CD14-positive monocyte (primary cell): ENCODE data around the gene CCNY. TPM values are rescaled to one million over a fixed set of nuclear protein-coding genes. Genes with fewer than 3 reads are reported as not detected.

Source experiments
- DNase-seq, 3 donors: peaks; one replicate each; pipeline ENCODE4 v3.0.0-alpha.2; 2011 to 2022
- H2AFZ ChIP-seq: 2 replicates; pipeline ENCODE4 v1.6.0; 2012; ENCODE audit warnings: mild to moderate bottlenecking, low read depth, low read length, inconsistent platforms; ENCODE audit not compliant: insufficient read depth, poor library complexity, severe bottlenecking
- H3K27ac ChIP-seq, 2 donors: 1 replicate in 1 of 2; 2 replicates in 1 of 2; pipeline ENCODE4 v1.5.1; 2012 to 2013; ENCODE audit warnings: low read length in 2 of 2, control low read depth in 1 of 2, inconsistent platforms in 1 of 2, low read depth in 1 of 2, mild to moderate bottlenecking in 1 of 2
- H3K27me3 ChIP-seq, 2 donors: one replicate each; pipeline versions ENCODE4 v1.6.0 to v1.6.1; 2011 to 2013; ENCODE audit warnings: low read length in 2 of 2; ENCODE audit not compliant: control insufficient read depth in 2 of 2, insufficient read depth in 2 of 2
- H3K36me3 ChIP-seq, 2 donors: replicated peaks in 1 of 2; 1 replicate in 1 of 2; 2 replicates in 1 of 2; pipeline versions ENCODE4 v1.5.1 to v1.6.1; 2012 to 2013; ENCODE audit warnings: low read length in 2 of 2, control low read depth in 1 of 2, inconsistent platforms in 1 of 2, mild to moderate bottlenecking in 1 of 2; ENCODE audit not compliant: insufficient read depth in 2 of 2, control insufficient read depth in 1 of 2
- H3K4me1 ChIP-seq, 2 donors: 1 replicate in 1 of 2; 2 replicates in 1 of 2; pipeline versions ENCODE4 v1.5.1 to v1.6.1; 2012 to 2013; ENCODE audit warnings: low read length in 2 of 2, control low read depth in 1 of 2, inconsistent platforms in 1 of 2, mild to moderate bottlenecking in 1 of 2, moderate library complexity in 1 of 2; ENCODE audit not compliant: insufficient read depth in 2 of 2, control insufficient read depth in 1 of 2
- H3K4me2 ChIP-seq: replicated peaks from 2 replicates; pipeline ENCODE3; 2012; ENCODE audit warnings: low read length, moderate library complexity, mild to moderate bottlenecking; ENCODE audit not compliant: poor library complexity, severe bottlenecking; ENCODE audit errors: extremely low read depth
- H3K4me3 ChIP-seq, 3 experiments: fragments of 200-600 bp in 1 of 3; sonication (generic) in 1 of 3; replicated peaks in 1 of 3; 1 replicate in 2 of 3; 2 replicates in 1 of 3; pipeline ENCODE4 v1.5.1; 2011 to 2013; ENCODE audit warnings: low read length in 3 of 3, mild to moderate bottlenecking in 3 of 3, control low read depth in 2 of 3, low read depth in 2 of 3, inconsistent platforms in 1 of 3, moderate library complexity in 1 of 3
- H3K79me2 ChIP-seq: 2 replicates; pipeline ENCODE4 v1.6.0; 2012; ENCODE audit warnings: mild to moderate bottlenecking, control low read depth, inconsistent platforms, low read length, moderate library complexity; ENCODE audit not compliant: insufficient read depth
- H3K9ac ChIP-seq: 2 replicates; pipeline ENCODE4 v1.6.0; 2017; ENCODE audit warnings: low read length, mild to moderate bottlenecking; ENCODE audit not compliant: insufficient read depth, poor library complexity, severe bottlenecking
- H3K9me3 ChIP-seq, 2 donors: replicated peaks in 1 of 2; 1 replicate in 1 of 2; 2 replicates in 1 of 2; pipeline versions ENCODE4 v1.5.1 to v1.6.1; 2012 to 2013; ENCODE audit warnings: low read length in 2 of 2, control low read depth in 1 of 2; ENCODE audit not compliant: control insufficient read depth in 1 of 2, insufficient read depth in 1 of 2
- H4K20me1 ChIP-seq: 2 replicates; pipeline ENCODE4 v1.6.0; 2012; ENCODE audit warnings: mild to moderate bottlenecking, low read length, control low read depth, moderate library complexity; ENCODE audit not compliant: insufficient read depth
- H3K27ac Mint-ChIP-seq, 7 donors: one replicate each; pipeline ENCODE4 v1.8.0; 2020; ENCODE audit warnings: mild to moderate bottlenecking in 7 of 7, mixed read lengths in 7 of 7, moderate library complexity in 6 of 7, inconsistent platforms in 2 of 7
- H3K27me3 Mint-ChIP-seq, 3 donors: one replicate each; pipeline ENCODE4 v1.8.0; 2021 to 2022; ENCODE audit warnings: low read depth in 3 of 3, mild to moderate bottlenecking in 3 of 3, mixed read lengths in 3 of 3, moderate library complexity in 3 of 3, inconsistent platforms in 1 of 3
- H3K36me3 Mint-ChIP-seq, 2 donors: one replicate each; pipeline ENCODE4 v1.8.0; 2020; ENCODE audit warnings: mixed read lengths in 2 of 2, inconsistent platforms in 1 of 2, mild to moderate bottlenecking in 1 of 2
- H3K4me1 Mint-ChIP-seq: one replicate; pipeline ENCODE4 v1.8.0; 2020; ENCODE audit warnings: mild to moderate bottlenecking, mixed read lengths
- H3K4me3 Mint-ChIP-seq, 2 donors: one replicate each; pipeline ENCODE4 v1.8.0; 2020; ENCODE audit warnings: mild to moderate bottlenecking in 2 of 2, mixed read lengths in 2 of 2, moderate library complexity in 1 of 2
- H3K9me3 Mint-ChIP-seq, 7 donors: one replicate each; pipeline ENCODE4 v1.8.0; 2020 to 2022; ENCODE audit warnings: mixed read lengths in 7 of 7, mild to moderate bottlenecking in 6 of 7, moderate library complexity in 6 of 7, inconsistent platforms in 2 of 7
- WGBS: methylation state at CpG from one replicate; pipeline ENCODE4 v1.1.5; 2013; ENCODE audit warnings: missing lambda C conversion rate; ENCODE audit not compliant: insufficient coverage; 5-methylcytosine and 5-hydroxymethylcytosine counted together
- intact Hi-C, 2 donors: fragments of 100-400 bp; cut with micrococcal nuclease; formaldehyde crosslinking; loops; one replicate each; pipeline versions ENCODE4 v1.15.0 to v1.15.1; 2023
- polyA plus RNA-seq, 3 donors: library from polyadenylated mRNA; depleted of rRNA in 1 of 3; unstranded in 2 of 3; stranded (reverse) in 1 of 3; fragments of 300-500 nt in 2 of 3; fragments of >200 nt in 1 of 3; fragmentation: Illumina TruSeq in 2 of 3; gene quantifications; 1 replicate in 2 of 3; 2 replicates in 1 of 3; pipeline ENCODE4 v1.2.3, GENCODE V29; 2012 to 2021
- TF ChIP-seq, protein P1 (sequence below): fragments of 200-600 bp; IDR thresholded peaks from one replicate; pipeline ENCODE4 v1.8.0; 2022; ENCODE audit warnings: antibody characterized with exemption, mild to moderate bottlenecking

Gene CCNY
- polyA plus RNA-seq, 3 donors: 39.9 to 116 (median 64.8) TPM

DNA sequence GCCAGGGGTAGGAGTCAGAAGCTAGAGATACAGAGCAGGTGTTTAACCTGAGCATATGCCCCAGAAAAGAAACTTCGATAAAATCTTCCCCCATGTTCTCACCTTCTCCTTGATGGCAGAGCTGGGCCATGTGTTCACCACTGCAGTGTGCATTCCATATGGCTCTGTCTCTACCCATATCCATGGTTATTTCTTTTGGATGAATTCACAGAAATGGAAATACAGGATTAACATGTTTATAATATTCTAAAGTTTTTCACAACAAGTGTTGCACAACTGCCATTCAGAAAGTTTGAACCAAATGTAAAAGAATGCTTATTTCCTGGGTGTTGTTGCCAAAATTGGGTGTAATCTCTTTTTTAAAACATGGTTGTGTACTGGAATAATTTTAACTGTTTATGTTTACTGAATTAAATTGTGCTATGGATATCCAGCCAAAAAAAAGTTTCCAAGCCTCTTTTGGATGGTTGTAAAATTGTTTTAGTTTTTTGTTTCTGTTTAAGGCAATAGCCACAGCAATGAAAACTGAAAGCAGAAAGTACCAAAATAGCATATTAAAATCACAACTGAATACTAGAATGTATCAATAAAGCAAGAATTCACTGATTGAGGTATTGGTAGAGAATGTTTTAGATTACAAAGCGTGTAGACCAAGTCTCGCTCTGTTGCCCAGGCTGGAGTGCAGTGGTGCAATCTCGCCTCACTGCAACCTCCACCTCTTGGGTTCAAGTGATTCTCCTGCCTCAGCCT is 19.9 kb upstream of the CCNY start:
- H3K4me1 Mint-ChIP-seq: peaks cover 2% of the 10 kb centered on the region
- DNase-seq: no peak
- TF ChIP-seq, protein P1, sequence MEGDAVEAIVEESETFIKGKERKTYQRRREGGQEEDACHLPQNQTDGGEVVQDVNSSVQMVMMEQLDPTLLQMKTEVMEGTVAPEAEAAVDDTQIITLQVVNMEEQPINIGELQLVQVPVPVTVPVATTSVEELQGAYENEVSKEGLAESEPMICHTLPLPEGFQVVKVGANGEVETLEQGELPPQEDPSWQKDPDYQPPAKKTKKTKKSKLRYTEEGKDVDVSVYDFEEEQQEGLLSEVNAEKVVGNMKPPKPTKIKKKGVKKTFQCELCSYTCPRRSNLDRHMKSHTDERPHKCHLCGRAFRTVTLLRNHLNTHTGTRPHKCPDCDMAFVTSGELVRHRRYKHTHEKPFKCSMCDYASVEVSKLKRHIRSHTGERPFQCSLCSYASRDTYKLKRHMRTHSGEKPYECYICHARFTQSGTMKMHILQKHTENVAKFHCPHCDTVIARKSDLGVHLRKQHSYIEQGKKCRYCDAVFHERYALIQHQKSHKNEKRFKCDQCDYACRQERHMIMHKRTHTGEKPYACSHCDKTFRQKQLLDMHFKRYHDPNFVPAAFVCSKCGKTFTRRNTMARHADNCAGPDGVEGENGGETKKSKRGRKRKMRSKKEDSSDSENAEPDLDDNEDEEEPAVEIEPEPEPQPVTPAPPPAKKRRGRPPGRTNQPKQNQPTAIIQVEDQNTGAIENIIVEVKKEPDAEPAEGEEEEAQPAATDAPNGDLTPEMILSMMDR: no peak
- Histone ChIP-seq H4K20me1 (no peaks in the 10 kb centered on the region), H3K79me2 (no peaks in the 10 kb centered on the region), H3K27me3 (no peaks in the 10 kb centered on the region), H3K9me3 (peaks cover 0 to 3% of the 10 kb centered on the region in 2 donors), H3K4me1 (no peaks in the 10 kb centered on the region), H3K9ac (no peak overlapping the region), H3K27ac (no peak overlapping the region), H3K4me2 (no peak overlapping the region), H2AFZ (no peak overlapping the region), H3K4me3 (no peak overlapping the region), H3K36me3 (peaks cover 11 to 19% of the 10 kb centered on the region in 2 donors)
- H3K27ac Mint-ChIP-seq: peak overlapping the region in 1 of 7 donors; percentile 35
- peaks cover 0 to 18% (median 8%) of the 10 kb centered on the region in 7 donors for H3K9me3 Mint-ChIP-seq
- peaks cover 0 to 5% (median 0%) of the 10 kb centered on the region in 3 donors for H3K27me3 Mint-ChIP-seq
- intact Hi-C loops: no loop called here
- H3K4me3 Mint-ChIP-seq: no peak overlapping the region
- WGBS: no CpG with 5 or more reads among the region's 4 CpGs
- H3K36me3 Mint-ChIP-seq: peaks cover 34 to 49% of the 10 kb centered on the region in 2 donors

GRCh38 chr10:35318551-35318950 is 17.8 kb upstream of the CCNY start:
- Histone ChIP-seq H3K36me3 (peaks cover 11 to 32% of the 10 kb centered on the region in 2 donors), H3K4me3 (no peak overlapping the region), H2AFZ (no peak overlapping the region), H3K9me3 (peaks cover 0 to 8% of the 10 kb centered on the region in 2 donors), H3K79me2 (no peaks in the 10 kb centered on the region), H3K4me1 (no peaks in the 10 kb centered on the region), H3K27ac (no peak overlapping the region), H3K9ac (no peak overlapping the region), H3K27me3 (no peaks in the 10 kb centered on the region), H3K4me2 (no peak overlapping the region), H4K20me1 (no peaks in the 10 kb centered on the region)
- Mint-ChIP-seq H3K4me1 (peaks cover 2% of the 10 kb centered on the region), H3K27ac (no peak overlapping the region), H3K4me3 (no peak overlapping the region), H3K27me3 (no peaks in the 10 kb centered on the region), H3K36me3 (peaks cover 41 to 65% of the 10 kb centered on the region in 2 donors), H3K9me3 (peaks cover 8 to 20% (median 11%) of the 10 kb centered on the region in 7 donors)
- WGBS: 100% methylated on average over 1 of the region's 4 CpGs
- intact Hi-C loops: no loop called here
- TF ChIP-seq, protein P1: no peak
- no peak for DNase-seq
